NK-92 treated with Interleukin-12 subunit alpha and Interleukin-12 subunit beta, amount 100 ng/mL, for 24 hours (cell line): Measurements from ENCODE around the gene AP4B1.
"Not testable (repeated sequence)": the region's sequence is repeated elsewhere in the genome, so short reads cannot be mapped to it uniquely, and the experiment has no call there.

Experiments
- DNase-seq: peaks from one replicate; lab custom pipeline; 2025; lab: John Stamatoyannopoulos, UW

The AP4B1 gene

DNA sequence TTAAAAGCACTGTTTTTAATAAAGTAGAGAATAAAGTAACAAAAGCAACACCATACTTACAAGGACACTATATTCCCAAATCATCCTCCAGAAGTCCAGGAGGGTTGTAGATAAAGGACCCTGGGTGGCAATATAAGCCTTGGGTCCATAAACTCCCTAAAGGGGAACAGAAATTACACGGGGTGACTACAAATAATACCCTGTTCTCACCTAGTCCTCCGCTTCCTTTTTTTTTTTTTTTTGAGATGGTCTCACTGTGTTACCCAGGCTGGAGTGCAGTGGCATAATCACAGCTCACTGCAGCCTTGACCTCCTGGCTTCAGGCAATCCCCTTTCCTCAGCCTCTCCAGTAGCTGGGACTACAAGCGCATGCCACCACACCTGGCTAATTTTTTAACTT lies 46.2 kb downstream of the AP4B1 start:
- no peak for DNase-seq

GRCh38 chr1:113857776-113858175 lies 46.8 kb downstream of the AP4B1 start:
- DNase-seq: no peak

GRCh38 chr1:113856401-113856790 lies 48.2 kb downstream of the AP4B1 start:
- DNase-seq: no peak

- no peak for DNase-seq
Observed at GRCh38 chr1:113855630-113856400, 48.8 kb downstream of the AP4B1 start.

DNA sequence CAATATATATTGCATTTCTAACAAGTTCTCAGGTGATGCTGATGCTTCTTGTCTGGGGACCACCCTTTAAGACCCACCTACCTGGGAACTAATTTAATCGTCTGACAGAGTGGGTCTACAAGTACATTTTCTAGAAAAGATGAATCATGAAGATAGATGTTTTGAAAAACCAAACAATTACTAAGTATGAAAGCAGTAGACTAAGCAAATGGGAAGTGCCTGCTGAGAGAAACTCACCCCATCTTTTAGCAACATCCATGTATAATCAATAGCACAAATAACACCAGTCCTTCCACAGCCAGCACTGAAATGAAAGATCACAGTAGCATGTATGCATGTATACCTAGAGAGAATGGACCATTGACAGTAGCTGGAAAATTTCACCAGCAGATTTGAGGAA lies 50.4 kb downstream of the AP4B1 start:
- DNase-seq: no peak

DNA sequence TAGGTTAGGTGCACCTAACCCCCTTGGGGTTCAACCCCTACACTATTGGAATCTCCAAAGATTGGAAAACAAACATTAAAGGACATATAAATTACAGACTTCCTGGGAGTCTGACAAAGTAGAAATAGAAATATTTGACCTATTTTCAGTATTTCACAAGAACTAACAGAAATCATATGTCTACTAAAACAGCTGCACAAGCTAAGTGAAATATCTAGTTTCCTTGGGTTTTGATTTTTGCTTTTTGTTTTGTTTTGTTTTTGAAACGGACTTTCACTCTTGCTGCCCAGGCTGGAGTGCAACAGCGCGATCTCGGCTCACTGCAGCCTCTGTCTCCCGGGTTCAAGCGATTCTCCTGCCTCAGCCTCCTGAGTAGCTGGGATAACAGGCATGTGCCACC lies 51.9 kb downstream of the AP4B1 start:
- DNase-seq: not testable (repeated sequence)

DNA sequence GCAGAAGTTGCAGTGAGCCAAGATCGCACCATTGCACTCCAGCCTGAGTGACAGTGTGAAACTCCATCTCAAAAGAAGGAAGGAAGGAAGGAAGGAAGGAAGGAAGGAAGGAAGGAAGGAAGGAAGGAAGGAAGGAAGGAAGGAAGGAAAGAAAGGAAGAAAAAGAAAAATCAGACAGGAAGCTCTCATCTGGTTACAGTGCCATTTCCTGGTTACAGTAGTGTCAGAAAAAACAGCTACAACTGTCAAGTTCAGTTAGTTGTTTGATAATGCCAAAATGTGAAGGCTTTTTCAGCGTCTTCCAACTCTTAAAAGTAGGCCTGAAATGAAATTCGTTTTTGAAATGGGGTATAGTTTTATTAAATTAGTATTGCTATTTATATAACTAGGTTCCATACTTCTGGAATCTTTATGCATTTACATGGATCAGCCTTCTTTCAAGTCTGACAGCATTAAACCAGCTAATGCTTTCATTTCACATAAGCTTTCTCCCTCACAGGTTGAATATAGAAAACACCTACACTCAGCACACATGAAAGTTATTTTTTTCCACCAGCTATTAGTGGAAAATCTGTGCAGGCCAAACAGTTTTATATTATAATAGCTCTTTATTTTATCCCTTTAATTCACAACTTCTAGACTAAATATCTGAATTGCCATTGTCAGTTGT lies 54.3 kb downstream of the AP4B1 start:
- DNase-seq: no peak

DNA sequence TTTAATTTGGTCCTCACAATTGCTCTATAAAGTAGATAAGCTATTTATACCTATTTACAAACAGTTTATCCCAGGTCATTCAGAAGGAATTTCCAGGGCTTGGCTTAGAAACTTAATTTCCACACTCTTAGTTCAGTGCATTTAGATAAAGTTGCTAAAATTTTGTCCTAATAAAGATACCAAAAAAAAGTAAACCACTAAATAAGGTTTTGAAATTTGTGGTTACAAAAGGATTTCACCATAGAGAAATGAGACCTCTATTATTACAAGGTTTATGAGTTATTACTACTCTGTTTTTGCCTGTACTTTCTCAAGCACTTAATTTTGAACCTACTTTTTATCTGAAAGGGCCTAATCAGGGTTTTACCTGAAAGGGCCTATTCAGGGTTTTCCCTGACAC lies 55.5 kb downstream of the AP4B1 start:
- DNase-seq: no peak

GRCh38 chr1:113846391-113847035 lies 58.1 kb downstream of the AP4B1 start:
- no peak for DNase-seq
